ENCODE data around the gene LRP1.

Gene LRP1

GRCh38 chr12:57138526-57139272 lies 10.4 kb downstream of the LRP1 start:
- DNase-seq: no peak

GRCh38 chr12:57139796-57140649 lies 11.7 kb downstream of the LRP1 start:
- DNase-seq: no peak

GRCh38 chr12:57141249-57141648 lies 13.0 kb downstream of the LRP1 start:
- DNase-seq: no peak

GRCh38 chr12:57142121-57142520 lies 13.8 kb downstream of the LRP1 start:
- no peak for DNase-seq

- no peak for DNase-seq
Measured at GRCh38 chr12:57142727-57143126, 14.4 kb downstream of the LRP1 start.

- no peak for DNase-seq
Measured at GRCh38 chr12:57143454-57143853, 15.2 kb downstream of the LRP1 start.

- DNase-seq: no peak
Measured at GRCh38 chr12:57145460-57146059, 17.3 kb downstream of the LRP1 start.

- no peak for DNase-seq
Measured at GRCh38 chr12:57146092-57146491, 17.8 kb downstream of the LRP1 start.

- no peak for DNase-seq
Measured at GRCh38 chr12:57146961-57147944, 19.0 kb downstream of the LRP1 start, which contains the start of gene LRP1-AS. LRP1-AS (minus strand) TSS chr12:57147619.

GRCh38 chr12:57148469-57149244 lies 20.4 kb downstream of the LRP1 start:
- DNase-seq: no peak

- peak; percentile 88 for DNase-seq
Measured at GRCh38 chr12:57149245-57149900, 21.1 kb downstream of the LRP1 start.

- DNase-seq: no peak
Measured at GRCh38 chr12:57150400-57151000, 22.2 kb downstream of the LRP1 start.

- DNase-seq: peak; percentile 89
Measured at GRCh38 chr12:57151741-57152630, 23.7 kb downstream of the LRP1 start.

GRCh38 chr12:57152639-57153038 lies 24.4 kb downstream of the LRP1 start:
- no peak for DNase-seq

GRCh38 chr12:57153415-57153997 lies 25.2 kb downstream of the LRP1 start:
- DNase-seq: no peak

- DNase-seq: no peak
Measured at GRCh38 chr12:57154076-57154475, 25.8 kb downstream of the LRP1 start.

- DNase-seq: no peak
Measured at GRCh38 chr12:57154804-57155434, 26.6 kb downstream of the LRP1 start.

GRCh38 chr12:57156701-57157403 lies 28.6 kb downstream of the LRP1 start:
- no peak for DNase-seq
